HEK293 (cell line): ENCODE measurements around the gene VAMP5.

Experiments
- CTCF ChIA-PET: fragments of 350-600 bp; formaldehyde crosslinking; extraction: SDS; loops from one replicate; lab custom pipeline; 2021; ENCODE audit warnings: antibody characterized with exemption; lab: Yijun Ruan, JAX
- POLR2A ChIA-PET: fragments of 300-600 bp; formaldehyde crosslinking; extraction: SDS; loops from one replicate; lab custom pipeline; 2020; ENCODE audit warnings: antibody characterized with exemption, inconsistent platforms; lab: Yijun Ruan, JAX
- H3K27ac ChIP-seq: fragments of 200-500 bp; sonication (Bioruptor generic); 2 replicates; pipeline ENCODE4 v1.5.1; 2014; ENCODE audit warnings: low read depth, low read length, control low read depth, inconsistent platforms; ENCODE audit errors: extremely low read depth
- H3K36me3 ChIP-seq, 2 experiments: fragments of 200-500 bp in 1 of 2; sonication (Bioruptor generic) in 1 of 2; 1 replicate in 1 of 2; 2 replicates in 1 of 2; pipeline ENCODE4 v1.5.1; 2014 to 2017; ENCODE audit warnings: inconsistent platforms in 2 of 2, low read length in 2 of 2; ENCODE audit not compliant: control insufficient read depth in 2 of 2, insufficient read depth in 1 of 2
- H3K4me1 ChIP-seq: fragments of 200-500 bp; sonication (Bioruptor generic); 2 replicates; pipeline ENCODE4 v1.5.1; 2014; ENCODE audit warnings: mild to moderate bottlenecking, low read length, inconsistent platforms; ENCODE audit not compliant: control insufficient read depth, insufficient read depth
- H3K4me3 ChIP-seq: 2 replicates; pipeline ENCODE4 v1.5.1; 2011; ENCODE audit warnings: low read depth, mild to moderate bottlenecking, control low read depth, low read length, moderate library complexity
- H3K9me3 ChIP-seq: fragments of 200-500 bp; sonication (Bioruptor generic); 2 replicates; pipeline ENCODE4 v1.5.1; 2014; ENCODE audit warnings: low read depth, low read length, inconsistent platforms; ENCODE audit not compliant: control insufficient read depth, insufficient read depth
- AEBP2 ChIP-seq: fragments of 450-650 bp; formaldehyde crosslinking; IDR thresholded peaks from 2 replicates; pipeline ENCODE4 v1.5.1; 2016; ENCODE audit warnings: missing biosample characterization, missing genetic modification characterization, borderline replicate concordance
- GLI2 ChIP-seq: fragments of 450-650 bp; formaldehyde crosslinking; IDR thresholded peaks from 2 replicates; pipeline ENCODE4; 2017; ENCODE audit warnings: missing biosample characterization, missing genetic modification characterization, low read depth, borderline replicate concordance
- GLI4 ChIP-seq: fragments of 450-650 bp; formaldehyde crosslinking; IDR thresholded peaks from 2 replicates; pipeline ENCODE4 v1.5.1; 2016; ENCODE audit warnings: missing biosample characterization, missing genetic modification characterization
- KLF16 ChIP-seq: fragments of 450-650 bp; formaldehyde crosslinking; IDR thresholded peaks from 2 replicates; pipeline ENCODE4 v1.5.1; 2017; ENCODE audit warnings: missing biosample characterization, missing genetic modification characterization
- PATZ1 ChIP-seq: fragments of 450-650 bp; formaldehyde crosslinking; IDR thresholded peaks from 2 replicates; pipeline ENCODE4 v1.5.1; 2016; ENCODE audit warnings: missing biosample characterization, missing genetic modification characterization
- PRDM2 ChIP-seq: fragments of 450-650 bp; formaldehyde crosslinking; IDR thresholded peaks from 2 replicates; pipeline ENCODE4 v1.5.1; 2016; ENCODE audit warnings: missing biosample characterization, missing genetic modification characterization, borderline replicate concordance
- TRIM28 ChIP-seq: IDR thresholded peaks from 2 replicates; pipeline ENCODE4 v1.6.1; 2011; ENCODE audit warnings: low read length, control low read depth, borderline replicate concordance
- ZNF148 ChIP-seq: fragments of 450-650 bp; formaldehyde crosslinking; IDR thresholded peaks from 2 replicates; pipeline ENCODE4 v1.5.0; 2017; ENCODE audit warnings: missing biosample characterization, missing genetic modification characterization, borderline replicate concordance
- ZNF221 ChIP-seq: fragments of 450-650 bp; formaldehyde crosslinking; IDR thresholded peaks from 2 replicates; pipeline ENCODE4 v1.5.1; 2017; ENCODE audit warnings: missing biosample characterization, missing genetic modification characterization, borderline replicate concordance
- ZNF324 ChIP-seq: fragments of 450-650 bp; formaldehyde crosslinking; IDR thresholded peaks from 2 replicates; pipeline ENCODE4 v1.5.1; 2016; ENCODE audit warnings: missing biosample characterization, missing genetic modification characterization
- ZNF362 ChIP-seq: fragments of 450-650 bp; formaldehyde crosslinking; IDR thresholded peaks from 2 replicates; pipeline ENCODE4 v1.5.1; 2016; ENCODE audit warnings: missing biosample characterization, missing genetic modification characterization
- ZNF391 ChIP-seq: fragments of 450-650 bp; formaldehyde crosslinking; IDR thresholded peaks from 2 replicates; pipeline ENCODE4 v1.5.1; 2016; ENCODE audit warnings: low read depth, missing biosample characterization, missing genetic modification characterization, borderline replicate concordance
- ZNF426 ChIP-seq: fragments of 450-650 bp; formaldehyde crosslinking; IDR thresholded peaks from 2 replicates; pipeline ENCODE4 v1.5.1; 2017; ENCODE audit warnings: missing biosample characterization, missing genetic modification characterization, mild to moderate bottlenecking, inconsistent platforms, moderate library complexity
- ZNF549 ChIP-seq: fragments of 450-650 bp; IDR thresholded peaks from 2 replicates; pipeline ENCODE4 v1.5.1; 2018; ENCODE audit warnings: missing biosample characterization, missing genetic modification characterization, mild to moderate bottlenecking, inconsistent platforms, moderate library complexity
- ZNF600 ChIP-seq: fragments of 450-650 bp; formaldehyde crosslinking; IDR thresholded peaks from 2 replicates; pipeline ENCODE4 v1.5.1; 2016; ENCODE audit warnings: missing biosample characterization, missing genetic modification characterization
- ZNF670 ChIP-seq: fragments of 450-650 bp; formaldehyde crosslinking; IDR thresholded peaks from 2 replicates; pipeline ENCODE4 v1.5.1; 2016; ENCODE audit warnings: missing biosample characterization, missing genetic modification characterization, low read depth
- ZSCAN4 ChIP-seq: fragments of 450-650 bp; formaldehyde crosslinking; IDR thresholded peaks from 2 replicates; pipeline ENCODE4 v1.5.1; 2017; ENCODE audit warnings: missing biosample characterization, missing genetic modification characterization
- ZSCAN5A ChIP-seq: fragments of 450-650 bp; formaldehyde crosslinking; IDR thresholded peaks from 2 replicates; pipeline ENCODE4 v1.5.1; 2016; ENCODE audit warnings: missing biosample characterization, missing genetic modification characterization
- ZXDB ChIP-seq: fragments of 450-650 bp; formaldehyde crosslinking; IDR thresholded peaks from 2 replicates; pipeline ENCODE4 v1.5.1; 2016; ENCODE audit warnings: missing biosample characterization, missing genetic modification characterization

VAMP5 gene

GRCh38 chr2:85596486-85597143 is 12.4 kb downstream of the VAMP5 start:
- POLR2A ChIA-PET = interaction anchor here (1.3 to 4.1 kb wide), 8 partner anchors 9 to 242 kb away, joined by 3 to 43 read pairs (median 16); partner anchors contain the start of genes C2orf68, ELMOD3, GGCX and RETSAT
- Histone ChIP-seq H3K4me1 (0 out of 2 replicates have a peak, but pooled peaks cover 3% of the 10 kb centered on the region), H3K36me3 (peaks cover 7 to 35% of the 10 kb centered on the region in 2 experiments; a peak in 2 of 3 replicates)
- TF ChIP-seq GLI2 (tag by site-specific recombination) (no peak), GLI4 (tag by site-specific recombination) (no peak), ZNF391 (tag by site-specific recombination) (no peak), ZNF549 (tag by site-specific recombination) (no peak), ZNF362 (no peak), ZNF426 (tag by site-specific recombination) (no peak), ZNF324 (tag by site-specific recombination) (no peak), ZNF600 (tag by site-specific recombination) (no peak), ZSCAN5A (tag by site-specific recombination) (no peak), PATZ1 (no peak), KLF16 (tag by site-specific recombination) (no peak), PRDM2 (tag by site-specific recombination) (no peak), ZSCAN4 (tag by site-specific recombination) (no peak), ZNF221 (no peak), ZNF148 (tag by site-specific recombination) (no peak), AEBP2 (tag by site-specific recombination) (no peak), ZNF670 (tag by site-specific recombination) (no peak), ZXDB (tag by site-specific recombination) (no peak), TRIM28 (no peak)

More at GRCh38 chr2:85596486-85597143, 12.4 kb downstream of the VAMP5 start:
- CTCF ChIA-PET = interaction anchor here (0.6 to 1.2 kb wide), 3 partner anchors 9 to 35 kb away, joined by 3 to 4 read pairs (median 3); partner anchors contain the start of gene USP39
- Histone ChIP-seq H3K4me3 (peak overlapping the region; percentile 74), H3K9me3 (no peaks in the 10 kb centered on the region), H3K27ac (no peak overlapping the region)
